Heart left ventricle (tissue), 13 donors: ENCODE measurements around the gene MEIS2.

Source experiments
- CTCF ChIP-seq, 12 donors: fragments of 200-600 bp; sonication (generic) in 4 of 12; IDR thresholded peaks; one replicate each; pipeline versions ENCODE4 v1.5.0 to v1.8.0; 2018 to 2022; ENCODE audit warnings: antibody characterized with exemption in 12 of 12, mild to moderate bottlenecking in 5 of 12
- POLR2A ChIP-seq, 2 donors: fragments of 450-650 bp; IDR thresholded peaks; one replicate each; pipeline ENCODE4 v1.6.1; 2017; ENCODE audit warnings: antibody characterized with exemption in 2 of 2, mild to moderate bottlenecking in 2 of 2, moderate library complexity in 2 of 2
- donor health status: ischemic (EF 13 %, LVEDD 7.1; RV severe dilation, severe dysfunction).
- donor health status: DM: no; HTN: yes; CAD: no.
- donor health status: DM: no; HTN: no; CAD: no.
- donor health status: ischemic (EF 25% LVEDD 6.9; RV normal size, moderate dysfunction).
- donor health status: ischemic (EF 25% LVEDD 5.7; RV mildly dilated, moderate dysfunction).
- donor health status: ischemic (EF 35%, LVEDD 5.7; RV mildly dilated, moderate dysfunction).
- donor health status: nonischemic (EF 11% LVEDD 7.7; RV severe dilation, severe dysfunction).
- donor health status: DM: yes; HTN: yes; CAD: no.
- donor health status: PGD.
- donor health status: ischemic (EF 29% LVEDD 5.4; RV normal size, mild dysfunction).
- donor health status: nonischemic (EF 23%, LVEDD 6.1; RV moderate dilation, normal function).

- TF ChIP-seq CTCF (IDR thresholded peaks at IDR 0.05) (no peak), POLR2A (IDR thresholded peaks at IDR 0.05) (no peak)
These were observed 18.4 kb downstream of the MEIS2 start for GRCh38 chr15:37081983-37082382.
